ENCODE results near the gene DNAI1. TPM values are rescaled to one million over a fixed set of nuclear protein-coding genes. Genes with fewer than 3 reads are reported as not detected.

The DNAI1 gene
- total RNA-seq, 2 donors from 2014 or later, result not detected

DNA sequence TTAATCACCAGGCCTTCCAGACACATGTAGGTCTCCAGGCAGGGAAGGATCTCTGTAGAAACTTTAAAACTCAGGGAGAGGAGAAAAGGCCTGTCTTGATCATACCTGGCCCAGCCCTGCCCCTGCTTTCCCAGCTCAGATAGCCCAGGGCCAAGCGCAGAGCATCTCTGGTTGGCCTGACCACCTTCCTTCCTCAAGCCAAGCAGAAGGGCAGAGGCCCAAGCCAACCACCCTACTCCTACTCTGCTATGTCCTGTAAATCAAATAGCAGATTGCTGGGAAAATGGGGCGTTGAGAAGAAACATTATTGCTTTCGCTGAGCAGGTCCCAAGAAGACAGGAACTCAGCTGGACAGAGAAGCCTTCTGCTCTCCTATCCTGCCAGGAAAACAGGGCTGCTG, 49.9 kb downstream of the DNAI1 start:
- no peak for DNase-seq
- H3K4me1 ChIP-seq, result no peaks in the 10 kb centered on the region
- no peak overlapping the region for H3K4me3 ChIP-seq

DNA sequence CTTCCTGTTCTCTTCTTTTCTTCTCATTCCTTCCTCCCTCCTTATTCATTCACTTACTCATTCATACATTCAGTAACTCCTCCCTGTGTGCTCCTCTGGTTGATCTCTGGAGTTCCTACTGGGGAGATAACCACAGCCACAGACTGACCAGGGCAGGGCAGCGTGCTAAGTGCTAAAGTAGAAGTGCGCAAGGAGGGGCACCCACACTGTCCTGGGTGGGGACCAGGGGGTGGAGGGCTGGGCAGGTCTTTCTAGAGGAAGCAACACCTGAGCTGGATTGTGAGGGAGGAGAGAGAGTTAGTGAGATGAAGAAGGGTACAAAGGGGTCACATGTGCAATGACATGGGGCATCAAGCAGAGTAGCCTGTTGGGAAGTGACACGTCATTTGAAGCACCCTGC, 50.3 kb downstream of the DNAI1 start:
- no peaks in the 10 kb centered on the region for H3K9me3 ChIP-seq
- TF ChIP-seq, protein P1, sequence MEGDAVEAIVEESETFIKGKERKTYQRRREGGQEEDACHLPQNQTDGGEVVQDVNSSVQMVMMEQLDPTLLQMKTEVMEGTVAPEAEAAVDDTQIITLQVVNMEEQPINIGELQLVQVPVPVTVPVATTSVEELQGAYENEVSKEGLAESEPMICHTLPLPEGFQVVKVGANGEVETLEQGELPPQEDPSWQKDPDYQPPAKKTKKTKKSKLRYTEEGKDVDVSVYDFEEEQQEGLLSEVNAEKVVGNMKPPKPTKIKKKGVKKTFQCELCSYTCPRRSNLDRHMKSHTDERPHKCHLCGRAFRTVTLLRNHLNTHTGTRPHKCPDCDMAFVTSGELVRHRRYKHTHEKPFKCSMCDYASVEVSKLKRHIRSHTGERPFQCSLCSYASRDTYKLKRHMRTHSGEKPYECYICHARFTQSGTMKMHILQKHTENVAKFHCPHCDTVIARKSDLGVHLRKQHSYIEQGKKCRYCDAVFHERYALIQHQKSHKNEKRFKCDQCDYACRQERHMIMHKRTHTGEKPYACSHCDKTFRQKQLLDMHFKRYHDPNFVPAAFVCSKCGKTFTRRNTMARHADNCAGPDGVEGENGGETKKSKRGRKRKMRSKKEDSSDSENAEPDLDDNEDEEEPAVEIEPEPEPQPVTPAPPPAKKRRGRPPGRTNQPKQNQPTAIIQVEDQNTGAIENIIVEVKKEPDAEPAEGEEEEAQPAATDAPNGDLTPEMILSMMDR (IDR thresholded peaks at IDR 0.05), result no peak
- H3K4me3 ChIP-seq, result no peak overlapping the region
- no peaks in the 10 kb centered on the region for H3K27me3 ChIP-seq
- no peaks in the 10 kb centered on the region for H3K4me1 ChIP-seq
- no peaks in the 10 kb centered on the region for H3K36me3 ChIP-seq
- intact Hi-C loops (cut with DNase I), result no loop called here
- no peak overlapping the region for H3K27ac ChIP-seq
- DNase-seq, result no peak
- no peak overlapping the region for H3K9ac ChIP-seq (ENCODE audit: low read depth in 2 of 2, low read length in 2 of 2)

More for the DNA sequence above, 49.9 kb downstream of the DNAI1 start:
- Histone ChIP-seq H3K36me3 (no peaks in the 10 kb centered on the region), H3K9ac (ENCODE audit: low read depth in 2 of 2, low read length in 2 of 2) (no peak overlapping the region), H3K27ac (no peak overlapping the region), H3K27me3 (no peaks in the 10 kb centered on the region), H3K9me3 (no peaks in the 10 kb centered on the region)
- TF ChIP-seq, protein P1 (IDR thresholded peaks at IDR 0.05), result no peak
- intact Hi-C loops (cut with DNase I), result no loop called here

DNA sequence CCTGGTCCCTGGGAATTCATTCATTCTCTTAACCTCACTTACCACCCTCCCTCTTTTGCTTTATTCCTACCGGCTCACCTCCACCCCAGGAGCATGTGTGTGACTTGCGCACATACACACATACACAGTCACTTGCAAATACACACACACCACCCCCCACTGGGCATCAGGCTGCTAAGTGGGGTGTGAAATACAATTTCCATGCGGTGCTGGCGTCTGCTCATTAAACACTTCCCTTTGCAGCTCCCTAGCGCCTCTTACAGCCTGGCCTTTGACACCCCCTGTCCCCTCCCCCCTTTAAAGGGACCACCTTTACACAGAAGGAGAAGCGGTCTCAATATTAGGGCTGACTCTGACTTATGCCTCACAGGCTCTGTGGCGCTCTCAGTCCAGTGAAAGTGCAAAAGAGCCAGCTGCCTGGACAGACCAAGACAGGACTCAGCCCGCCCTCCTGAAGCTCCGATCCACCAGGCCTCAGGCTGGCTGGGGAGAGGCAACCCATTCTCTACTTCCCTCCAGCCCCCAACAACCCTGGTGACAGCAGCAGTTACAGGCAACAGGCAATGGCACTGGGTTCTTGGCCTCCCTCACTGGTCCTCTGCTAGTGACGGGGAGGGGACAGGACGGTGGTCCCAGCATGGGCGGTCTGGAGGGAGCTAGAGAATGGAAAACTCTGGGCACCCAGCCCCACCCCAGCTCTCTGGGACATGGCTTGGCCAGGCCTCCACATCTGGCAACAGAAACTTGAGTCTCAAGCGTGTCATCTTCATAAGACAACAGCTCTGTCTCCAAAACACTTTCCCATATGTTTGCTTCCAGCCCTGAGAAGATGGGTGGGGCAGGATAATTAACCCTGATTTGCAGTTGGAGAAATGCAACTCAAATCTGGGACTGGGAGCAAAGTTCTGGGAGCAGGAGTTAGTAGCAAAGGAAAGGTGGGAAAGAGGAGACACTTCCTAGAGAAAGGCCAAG, 52.2 kb downstream of the DNAI1 start:
- Histone ChIP-seq H3K27ac (no peak overlapping the region), H3K27me3 (no peaks in the 10 kb centered on the region), H3K4me1 (no peaks in the 10 kb centered on the region), H3K9me3 (no peaks in the 10 kb centered on the region), H3K36me3 (no peaks in the 10 kb centered on the region), H3K9ac (ENCODE audit: low read depth in 2 of 2, low read length in 2 of 2) (no peak overlapping the region), H3K4me3 (no peak overlapping the region)
- TF ChIP-seq, protein P1 (IDR thresholded peaks at IDR 0.05), result no peak
- intact Hi-C loops (cut with DNase I), result no loop called here
- no peak for DNase-seq

DNA sequence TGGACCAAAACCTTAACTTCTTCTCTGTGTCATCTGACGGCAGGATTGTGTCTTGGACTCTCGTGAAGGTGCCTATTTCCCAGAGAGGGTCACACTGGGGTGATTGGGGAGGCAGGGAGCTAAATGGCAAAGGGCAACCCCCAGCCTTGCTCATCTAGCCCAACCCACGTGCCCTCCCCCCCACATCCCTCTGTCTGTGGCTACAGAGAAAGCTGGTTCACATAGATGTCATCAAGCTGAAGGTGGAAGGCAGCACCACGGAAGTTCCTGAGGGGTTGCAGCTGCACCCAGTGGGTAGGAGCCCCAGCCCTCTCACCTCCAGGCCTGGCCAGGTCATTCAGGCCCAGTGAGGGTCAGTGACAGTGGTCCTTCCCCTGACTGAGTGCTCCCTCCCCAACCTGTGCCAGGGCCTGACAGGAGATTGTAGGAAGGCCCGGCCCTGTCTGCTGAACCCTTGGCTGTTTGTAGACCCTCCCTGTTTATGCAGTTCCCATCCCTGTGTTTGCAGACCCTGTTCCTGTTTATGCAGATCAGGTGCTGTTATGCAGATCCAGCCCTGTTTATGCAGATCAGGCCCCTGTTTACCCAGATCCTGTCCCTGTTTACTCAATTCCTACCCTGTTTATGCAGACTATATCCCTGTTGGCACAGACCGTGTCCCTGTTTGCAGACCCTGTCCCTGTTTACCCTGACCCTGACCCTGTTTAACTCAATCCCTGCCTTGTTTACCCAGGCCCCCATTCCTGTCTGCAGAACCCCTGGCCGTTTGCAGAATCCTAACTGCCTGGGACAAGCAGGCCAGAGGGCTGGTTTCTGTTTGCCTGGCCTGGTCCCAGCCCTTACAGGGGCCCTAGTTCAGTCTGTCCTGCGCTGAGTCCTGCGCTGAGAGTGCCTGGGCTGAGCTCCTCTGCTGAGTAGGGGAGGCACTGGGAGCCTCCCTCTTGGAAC, 53.8 kb downstream of the DNAI1 start:
- Histone ChIP-seq H3K4me1 (no peaks in the 10 kb centered on the region), H3K9ac (ENCODE audit: low read depth in 2 of 2, low read length in 2 of 2) (no peak overlapping the region), H3K36me3 (no peaks in the 10 kb centered on the region), H3K27ac (no peak overlapping the region), H3K9me3 (no peaks in the 10 kb centered on the region), H3K27me3 (no peaks in the 10 kb centered on the region), H3K4me3 (no peak overlapping the region)
- TF ChIP-seq, protein P1 (IDR thresholded peaks at IDR 0.05), result no peak
- no peak for DNase-seq
- intact Hi-C loops (cut with DNase I), result no loop called here

DNA sequence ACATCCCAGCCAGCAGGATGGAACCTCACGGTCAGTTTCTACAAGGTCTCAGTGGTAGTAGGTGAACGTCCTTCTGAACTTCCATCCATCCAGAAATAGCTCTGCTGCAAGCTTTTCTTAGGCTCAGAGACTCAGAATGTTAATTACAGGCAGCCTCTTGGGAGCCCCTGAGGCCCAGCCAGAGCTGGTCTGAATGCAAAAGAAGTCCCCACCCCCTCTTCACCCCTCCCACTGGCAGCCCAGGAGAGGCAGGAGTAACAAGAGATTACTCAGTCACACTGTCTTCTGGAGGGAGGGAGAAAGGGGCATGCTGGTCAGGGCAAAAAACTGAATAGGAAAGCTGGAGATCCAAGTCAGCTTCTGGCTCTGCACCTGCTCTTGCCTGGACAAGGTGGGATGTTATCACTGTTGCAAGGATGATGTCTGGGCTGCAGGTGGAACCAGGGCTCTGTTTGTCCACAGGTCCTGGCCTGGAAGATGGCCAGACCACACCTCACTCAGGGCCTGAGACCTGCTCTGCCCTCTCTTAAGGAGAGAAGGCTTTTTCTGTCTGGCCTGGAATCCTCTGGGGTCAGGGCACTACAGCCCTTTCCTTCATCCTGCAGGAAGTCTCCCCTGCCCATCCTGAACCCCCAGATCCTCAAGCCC, 55.1 kb downstream of the DNAI1 start:
- no peak for DNase-seq
- intact Hi-C loops (cut with DNase I), result no loop called here
- TF ChIP-seq, protein P1 (IDR thresholded peaks at IDR 0.05), result no peak
- H3K4me1 ChIP-seq, result no peaks in the 10 kb centered on the region
- no peaks in the 10 kb centered on the region for H3K36me3 ChIP-seq
- H3K9ac ChIP-seq (ENCODE audit: low read depth in 2 of 2, low read length in 2 of 2), result no peak overlapping the region
- no peak overlapping the region for H3K4me3 ChIP-seq
- no peak overlapping the region for H3K27ac ChIP-seq
- H3K27me3 ChIP-seq, result no peaks in the 10 kb centered on the region
- H3K9me3 ChIP-seq, result no peaks in the 10 kb centered on the region
